NCI-H510A (cell line): ENCODE results near the gene ERC2.
"Not testable (repeated sequence)": the region's sequence is repeated elsewhere in the genome, so short reads cannot be mapped to it uniquely, and the experiment has no call there.

ENCODE experiments used
- DNase-seq: peaks from one replicate; lab custom pipeline; 2025; lab: John Stamatoyannopoulos, UW

ERC2 gene

DNA sequence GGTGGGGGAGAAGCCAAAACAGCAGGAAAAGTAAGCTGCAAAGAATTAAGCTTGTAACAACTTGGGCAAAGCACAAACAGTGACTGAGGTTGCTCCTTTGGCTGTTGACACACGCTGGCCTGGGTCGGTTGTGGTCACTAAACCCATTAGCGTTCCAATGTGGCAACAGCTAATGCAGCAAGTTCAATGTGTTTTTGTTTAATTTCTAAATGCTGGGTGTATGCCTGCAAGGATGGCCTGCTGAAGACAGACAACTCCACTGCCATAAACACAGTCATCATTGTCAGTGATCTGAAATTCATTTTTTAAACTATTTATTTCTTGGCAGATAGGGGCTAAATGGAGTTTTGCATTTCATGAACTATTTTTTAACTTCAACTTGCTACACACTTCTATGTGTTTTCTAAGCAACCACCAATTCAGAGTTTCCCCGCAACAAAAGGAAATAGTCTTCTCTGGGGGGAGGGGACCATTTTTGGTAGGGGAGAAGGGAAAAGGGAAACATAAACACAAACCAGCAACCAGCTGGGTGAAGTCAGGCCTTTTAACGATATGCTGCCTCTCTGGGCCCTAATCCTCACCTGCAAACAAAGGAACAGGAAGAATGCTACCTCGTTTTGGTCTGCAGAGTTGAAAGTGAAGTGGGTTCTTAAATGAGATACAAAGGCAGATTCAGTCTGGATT lies 946.4 kb downstream of the ERC2 start:
- DNase-seq: no peak

DNA sequence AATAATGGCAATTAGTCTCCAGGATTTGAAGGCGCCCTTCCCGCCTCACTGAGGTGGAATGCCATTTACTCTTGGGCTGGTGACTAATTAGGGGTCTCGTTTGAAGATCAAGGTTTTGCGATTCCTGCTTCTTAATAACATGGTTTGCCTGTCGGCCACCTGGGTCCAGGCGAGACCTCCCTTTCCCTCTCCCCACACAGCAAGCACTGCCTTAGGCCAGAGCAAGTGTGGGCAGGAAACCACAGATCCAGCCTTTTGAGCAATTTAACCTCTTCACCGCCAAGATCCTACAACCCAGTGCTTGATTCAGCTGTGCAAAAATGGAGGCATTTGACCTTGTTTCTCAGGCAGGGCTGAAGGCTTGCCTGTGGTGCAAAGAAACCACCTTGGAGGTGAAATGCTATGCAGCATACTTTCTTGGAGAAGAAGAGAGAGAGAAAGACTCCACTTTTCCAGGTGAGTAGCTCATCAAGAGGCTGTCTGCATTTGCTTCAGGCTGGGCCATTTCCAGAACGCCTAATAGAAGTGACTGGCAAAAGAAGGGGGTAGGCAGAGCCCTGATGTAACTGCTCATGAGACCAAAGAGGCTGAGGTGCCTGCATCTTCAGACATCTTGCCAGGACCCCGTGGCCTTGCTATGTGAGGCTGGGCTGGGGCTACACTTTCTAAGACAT lies 947.1 kb downstream of the ERC2 start:
- no peak for DNase-seq

DNA sequence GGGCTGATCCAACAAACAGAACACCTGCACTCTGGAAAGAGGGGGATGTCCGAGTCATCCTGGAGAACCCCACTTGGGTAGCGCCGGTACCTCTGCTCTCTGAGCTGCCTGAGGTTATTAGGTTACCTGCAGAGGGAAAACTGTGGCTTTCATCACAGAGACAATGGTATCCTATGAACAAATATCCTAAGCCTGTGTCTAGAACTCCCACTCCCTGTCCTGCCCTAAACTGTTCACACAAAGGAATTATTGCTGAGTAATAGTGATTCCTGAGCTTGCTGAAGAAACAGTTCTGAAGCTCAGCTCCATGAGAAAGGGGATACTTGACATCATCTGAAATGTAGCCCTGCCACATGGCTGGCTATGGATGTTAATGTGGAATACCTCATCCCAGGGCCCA lies 949.2 kb downstream of the ERC2 start:
- DNase-seq: no peak

- no peak for DNase-seq
Measured at GRCh38 chr3:55518451-55518850, 949.8 kb downstream of the ERC2 start.

DNA sequence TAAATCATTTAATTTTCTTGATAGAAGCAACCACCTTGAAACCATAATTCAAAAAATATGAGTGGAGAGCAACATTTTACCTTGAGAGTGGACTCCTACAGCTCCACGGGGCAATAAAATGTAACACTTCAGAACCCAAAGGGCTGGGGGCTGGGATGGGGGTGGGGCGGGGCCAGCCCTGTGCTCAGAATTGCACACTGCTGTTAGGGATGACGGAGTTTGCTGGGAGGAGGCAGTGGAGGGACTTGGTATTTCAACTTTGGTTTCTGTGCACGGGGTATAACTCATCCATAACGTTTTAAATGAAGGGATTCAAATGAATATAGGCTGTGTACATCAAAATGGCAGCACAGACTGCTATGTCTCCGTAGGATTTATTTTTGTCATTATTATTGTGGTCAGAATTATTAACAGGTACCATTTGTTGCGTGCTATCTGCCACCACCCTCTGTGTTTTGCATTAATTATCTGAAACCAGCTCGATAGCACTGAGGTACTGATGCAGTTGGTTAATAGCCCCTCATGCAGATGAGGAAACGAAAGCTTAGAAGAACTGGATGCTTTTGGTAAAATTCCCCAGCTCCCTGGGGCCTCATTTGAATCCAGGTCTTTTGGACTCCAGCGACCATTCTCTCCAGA lies 951.8 kb downstream of the ERC2 start:
- no peak for DNase-seq

- DNase-seq: no peak
Measured at GRCh38 chr3:55515550-55516246, 952.6 kb downstream of the ERC2 start.

- DNase-seq: no peak
Measured at GRCh38 chr3:55514962-55515361, 953.3 kb downstream of the ERC2 start.

DNA sequence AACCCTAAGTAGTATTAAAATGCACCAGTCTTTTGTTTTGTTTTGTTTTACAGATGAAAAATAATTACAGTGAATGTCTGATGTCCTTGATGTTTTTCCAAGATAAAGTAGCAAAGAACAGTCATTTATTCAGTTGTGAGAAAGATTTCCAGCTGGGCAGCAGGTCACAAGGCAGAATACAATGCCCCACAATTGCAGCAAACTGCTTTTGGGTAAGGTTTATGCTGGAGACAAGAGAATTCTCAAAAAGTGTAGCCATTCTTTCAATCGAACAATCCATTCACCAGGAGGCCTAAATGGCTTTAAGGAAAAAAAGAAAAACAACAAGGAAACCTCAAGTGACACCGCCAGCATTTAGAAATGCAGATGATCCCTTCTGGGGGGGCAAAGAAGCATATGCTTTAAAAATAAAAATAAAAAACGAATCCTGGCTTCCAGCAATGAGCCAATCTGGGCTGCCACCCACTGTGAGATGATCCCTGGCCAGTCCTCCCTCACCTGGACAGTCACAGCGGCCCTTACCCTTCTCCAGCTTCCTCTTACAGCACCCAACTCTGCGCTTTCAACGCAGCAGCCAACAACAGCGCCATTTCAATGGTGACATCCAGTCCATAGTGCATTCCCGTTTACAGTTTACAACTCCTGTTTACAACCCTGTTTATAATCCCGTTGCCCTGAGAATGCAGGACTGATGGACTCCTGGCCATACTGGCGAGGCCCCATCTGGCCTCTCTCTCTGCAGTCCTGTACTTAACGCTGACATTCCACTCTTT lies 955.5 kb downstream of the ERC2 start:
- no peak for DNase-seq

GRCh38 chr3:55511895-55512570 lies 956.2 kb downstream of the ERC2 start:
- no peak for DNase-seq

DNA sequence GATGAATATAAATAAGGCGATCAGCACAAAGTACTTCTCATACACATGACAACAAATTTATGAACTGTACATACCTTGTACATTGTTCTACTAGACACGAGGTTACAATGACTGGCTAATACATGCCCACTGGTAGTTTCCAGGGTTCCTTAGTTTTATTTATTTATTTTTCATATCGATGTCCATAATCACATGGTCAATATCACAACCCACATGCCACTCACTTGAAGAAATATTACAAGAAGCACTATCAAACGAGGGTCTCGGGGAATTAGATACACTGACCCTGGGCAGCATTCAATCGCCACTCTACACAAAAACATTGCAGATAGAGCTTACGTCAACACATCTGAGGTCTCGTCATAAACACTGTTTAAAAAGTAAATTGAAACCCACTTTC lies 959.9 kb downstream of the ERC2 start:
- no peak for DNase-seq

- no peak for DNase-seq
Measured at GRCh38 chr3:55507808-55508207, 960.5 kb downstream of the ERC2 start.

DNA sequence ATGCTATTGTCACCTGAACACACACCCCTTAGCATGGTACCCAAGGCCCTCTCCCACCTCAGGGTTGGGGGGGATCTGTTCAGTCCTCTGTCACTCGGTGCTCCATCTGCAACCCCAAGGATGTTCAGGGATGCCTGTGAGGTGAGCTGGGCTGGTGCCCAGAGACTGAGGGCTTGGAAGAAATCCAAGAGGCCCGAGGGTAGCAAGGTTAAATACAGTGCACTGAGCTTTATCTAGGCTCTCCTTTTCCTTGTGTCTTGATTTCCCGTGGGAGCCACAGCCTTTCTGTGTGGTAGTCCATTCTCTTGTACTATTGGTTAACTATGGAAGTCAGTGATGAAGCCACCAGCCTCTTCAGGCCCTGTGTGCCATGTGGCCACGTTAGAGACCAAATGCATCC lies 962.5 kb downstream of the ERC2 start:
- DNase-seq: no peak

DNA sequence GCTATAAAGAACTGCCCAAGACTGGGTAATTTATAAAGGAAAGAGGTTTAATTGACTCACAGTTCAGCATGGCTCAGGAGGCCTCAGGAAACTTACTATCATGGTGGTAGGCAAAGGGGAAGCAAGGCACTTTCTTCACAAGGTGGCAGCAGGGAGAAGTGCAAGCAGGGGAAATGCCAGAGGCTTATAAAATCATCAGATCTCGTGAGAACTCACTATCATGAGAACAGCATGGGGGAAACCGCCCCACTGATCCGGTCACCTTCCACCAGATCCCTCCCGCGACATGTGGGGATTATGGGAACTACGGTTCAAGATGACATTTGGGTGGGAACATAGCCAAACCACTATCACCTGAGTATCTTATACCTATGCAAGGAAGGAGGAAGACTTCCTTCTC lies 963.2 kb downstream of the ERC2 start:
- not testable (repeated sequence) for DNase-seq

- no peak for DNase-seq
Measured at GRCh38 chr3:55501905-55502304, 966.4 kb downstream of the ERC2 start.

- no peak for DNase-seq
Measured at GRCh38 chr3:55500555-55501330, 967.5 kb downstream of the ERC2 start.

GRCh38 chr3:55498520-55498919 lies 969.7 kb downstream of the ERC2 start:
- no peak for DNase-seq

- DNase-seq: no peak
Measured at GRCh38 chr3:55497250-55497649, 971.0 kb downstream of the ERC2 start.

DNA sequence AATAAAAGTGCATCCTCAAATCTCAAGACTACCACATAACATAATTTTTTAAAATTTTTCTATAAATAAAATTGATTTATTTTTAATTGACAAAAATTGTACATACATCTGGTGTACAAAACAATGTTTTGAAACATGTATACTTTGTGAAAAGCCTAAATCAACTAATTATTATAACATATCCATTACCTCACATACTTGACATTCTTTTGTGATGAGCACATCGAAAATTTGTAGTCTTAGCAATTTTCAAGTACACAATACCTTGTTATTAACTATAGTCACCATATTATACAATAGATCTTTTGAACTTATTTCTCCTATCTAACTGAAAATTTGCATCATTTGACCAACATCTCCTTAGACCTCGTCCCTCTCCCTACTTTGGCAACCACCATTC lies 973.3 kb downstream of the ERC2 start:
- DNase-seq: no peak

GRCh38 chr3:55492976-55493375 lies 975.3 kb downstream of the ERC2 start:
- DNase-seq: no peak

- no peak for DNase-seq
Measured at GRCh38 chr3:55491296-55491816, 976.9 kb downstream of the ERC2 start.
